NCI-H1930 (cell line): ENCODE data around the gene ADAMTS19.

Experiments used
- DNase-seq, 2 experiments: peaks; one replicate each; lab custom pipeline; 2025; lab: John Stamatoyannopoulos, UW

The ADAMTS19 gene

DNA sequence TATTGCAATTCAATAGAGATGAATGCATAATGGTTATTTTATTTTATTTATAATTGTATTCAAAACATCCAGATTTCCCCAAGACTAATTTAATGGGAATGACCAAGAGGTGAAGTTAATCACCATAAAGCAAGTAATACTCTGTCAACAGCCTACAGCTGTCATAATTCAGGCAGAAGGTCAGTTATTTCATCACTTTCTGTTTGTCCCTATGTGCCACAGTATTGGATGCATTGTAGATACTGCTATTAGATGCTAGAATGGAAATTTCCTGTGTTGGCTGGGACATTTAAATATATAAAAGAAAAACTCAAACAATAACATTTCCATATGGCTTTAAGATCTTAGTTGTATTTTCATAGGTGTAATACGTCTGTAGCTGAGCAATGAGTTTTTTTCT lies 231.1 kb downstream of the ADAMTS19 start:
- DNase-seq, result peak; percentile 3 to 52

DNA sequence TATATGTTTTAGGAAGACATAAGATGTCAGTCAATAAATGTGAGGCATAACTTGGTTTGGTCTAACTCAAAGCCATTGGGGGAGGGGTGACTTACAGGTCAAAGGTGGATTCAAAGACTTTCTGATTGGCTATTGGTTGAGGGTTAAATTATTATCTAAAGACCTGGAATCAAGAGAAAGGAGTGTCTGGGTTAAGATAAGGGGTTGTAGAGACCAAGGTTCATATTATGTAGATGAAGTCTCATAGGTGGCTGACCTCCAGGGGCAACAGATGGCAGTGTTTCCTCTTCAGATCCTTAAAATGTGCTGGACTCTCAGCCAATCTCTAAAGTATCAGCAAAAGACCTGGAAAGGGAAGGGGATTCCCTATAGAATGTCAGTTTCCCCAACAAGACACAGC lies 236.5 kb downstream of the ADAMTS19 start:
- no peak for DNase-seq

DNA sequence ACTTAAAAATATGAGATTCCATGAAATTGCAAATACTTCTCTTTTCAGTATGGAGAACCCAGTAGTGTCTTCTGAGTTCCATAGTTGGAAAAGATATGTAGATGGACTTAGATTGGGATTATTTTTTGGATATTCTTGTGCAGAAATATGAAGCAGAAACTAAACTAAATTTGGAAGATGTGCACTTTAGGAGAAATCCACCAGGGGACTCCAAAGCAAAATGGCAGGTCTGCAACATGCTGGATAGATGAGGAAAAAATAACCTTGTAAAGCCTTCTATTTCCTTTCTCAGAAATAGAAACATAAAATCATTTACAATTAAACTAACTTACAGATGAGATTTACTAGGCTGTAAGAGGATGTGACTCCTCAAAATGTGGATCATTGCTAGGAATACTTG lies 238.6 kb downstream of the ADAMTS19 start:
- no peak for DNase-seq

DNA sequence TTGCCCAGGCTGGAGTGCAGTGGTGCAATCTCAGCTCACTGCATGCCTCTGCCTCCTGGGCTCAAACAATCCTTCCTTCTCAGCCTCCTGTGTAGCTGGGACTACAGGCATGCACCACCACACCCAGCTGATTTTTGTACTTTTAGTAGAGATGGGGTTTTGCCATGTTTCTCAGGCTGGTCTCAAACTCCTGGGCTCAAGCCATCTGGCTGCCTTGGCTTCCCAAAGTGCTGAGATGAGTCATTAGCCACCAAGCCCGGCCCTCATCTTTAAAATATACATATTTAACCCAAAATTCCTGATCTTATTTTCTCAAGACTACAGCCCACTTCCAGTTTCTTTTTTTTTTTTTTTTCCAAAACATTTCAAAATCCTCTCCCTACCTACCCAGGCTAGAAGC lies 256.1 kb downstream of the ADAMTS19 start:
- DNase-seq, result no peak

DNA sequence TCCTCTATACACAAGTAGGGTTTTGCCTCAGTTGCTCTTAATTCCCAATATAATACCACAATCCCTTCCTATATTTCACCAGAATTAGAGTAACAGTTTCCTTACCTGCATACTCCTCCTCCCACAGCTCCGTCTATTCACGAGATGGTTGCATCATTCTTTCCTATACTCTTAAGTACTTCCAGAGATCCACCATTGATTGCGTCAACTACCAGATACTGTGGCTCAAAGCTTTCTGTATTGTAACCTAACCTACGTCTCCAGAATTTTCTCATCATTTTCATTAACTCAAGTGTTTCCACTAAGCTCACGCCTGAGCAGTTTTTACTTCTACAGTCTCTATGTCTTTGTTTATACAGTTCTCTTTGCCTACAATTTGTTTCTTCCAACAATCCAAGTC lies 256.6 kb downstream of the ADAMTS19 start:
- DNase-seq, result no peak

DNA sequence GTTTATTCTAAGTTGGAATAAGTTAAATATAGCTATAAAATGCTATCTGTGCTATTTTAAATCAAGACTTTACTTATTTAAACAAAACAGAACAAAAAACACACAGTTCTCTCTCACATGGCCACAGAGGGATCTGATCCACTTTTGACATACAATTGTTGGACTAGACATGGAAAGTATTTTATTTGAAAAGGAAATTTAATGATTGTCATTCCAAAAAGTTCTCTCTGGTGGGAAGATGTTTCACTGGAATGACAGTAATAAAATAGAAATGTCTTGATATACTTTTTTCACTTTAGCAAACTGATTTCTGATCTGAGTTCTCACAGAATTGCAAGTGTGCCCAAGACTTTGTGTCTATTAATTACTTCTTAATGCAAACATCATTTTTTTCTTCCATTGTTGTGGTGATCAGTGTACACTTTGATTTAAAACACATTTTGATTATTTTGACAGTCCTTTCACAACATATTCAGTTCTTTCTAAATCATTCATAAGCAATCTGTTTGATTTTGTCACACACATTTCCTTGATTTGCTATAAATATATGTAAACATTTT lies 257.7 kb downstream of the ADAMTS19 start:
- DNase-seq, result no peak

DNA sequence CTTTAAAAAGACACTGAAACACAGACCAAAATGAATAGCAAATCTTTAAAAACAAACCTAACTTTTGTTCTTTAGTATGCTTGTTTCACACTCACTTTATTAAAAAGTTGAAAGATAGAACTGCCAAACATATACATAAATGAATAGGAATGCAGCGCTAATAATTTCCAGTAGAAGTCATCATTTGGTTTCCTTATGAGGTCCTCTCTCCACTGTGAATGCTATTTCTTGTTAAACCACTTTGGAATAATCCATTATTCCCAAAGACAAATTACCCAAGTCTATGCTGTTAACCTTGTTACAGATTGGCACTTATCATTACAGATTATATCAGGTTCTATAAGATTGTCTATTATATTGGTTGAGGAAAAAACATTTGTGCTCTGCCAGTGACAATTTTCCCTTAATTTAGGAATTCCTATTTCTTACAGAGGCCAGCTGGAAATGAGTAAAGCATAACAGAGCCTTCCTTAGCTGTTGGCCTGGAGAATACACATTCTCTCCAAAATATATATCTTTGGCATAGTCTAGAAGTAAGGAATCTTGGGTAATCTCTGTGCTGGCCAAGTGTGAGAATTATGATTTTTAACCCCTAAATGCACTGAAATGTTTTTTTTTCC lies 258.5 kb downstream of the ADAMTS19 start:
- DNase-seq, result no peak

DNA sequence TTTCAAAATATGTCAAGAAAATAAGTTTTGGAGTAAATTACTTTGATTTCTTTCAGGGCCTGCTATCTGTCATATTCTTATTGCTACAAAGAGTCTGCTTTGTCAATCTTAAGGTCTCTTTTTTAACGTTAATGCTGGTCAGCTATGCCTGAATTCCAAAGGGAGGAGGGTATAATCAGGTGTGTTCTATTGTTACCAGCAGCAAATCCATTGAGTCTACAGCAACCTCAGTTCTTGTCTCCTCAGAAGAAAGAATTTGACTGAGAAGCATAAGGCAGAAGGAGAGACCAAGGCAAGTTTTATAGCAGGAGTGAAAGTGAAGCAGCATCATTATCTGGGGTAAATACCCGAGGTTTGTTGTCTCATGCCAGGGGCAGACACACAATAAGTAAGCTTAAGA lies 264.1 kb downstream of the ADAMTS19 start:
- no peak for DNase-seq

DNA sequence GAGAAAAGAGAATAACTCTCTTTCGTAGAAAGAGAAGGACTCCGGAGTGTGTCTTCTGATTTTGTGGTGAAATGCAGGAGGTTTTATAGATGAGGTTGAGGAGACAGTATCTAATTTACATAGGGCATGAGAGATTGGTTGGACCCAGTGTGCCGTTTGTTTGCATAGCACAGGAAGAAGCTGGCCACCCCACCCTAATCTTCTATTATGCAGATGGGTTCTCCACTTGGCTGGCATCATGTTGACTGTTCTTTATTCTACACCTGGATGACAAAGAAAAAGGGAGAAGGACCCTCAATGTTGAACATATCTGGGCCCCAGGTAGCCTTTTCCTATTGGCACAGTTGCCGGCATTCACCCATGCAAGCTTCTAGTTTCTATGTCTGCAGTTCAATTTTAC lies 264.5 kb downstream of the ADAMTS19 start:
- DNase-seq, result no peak

DNA sequence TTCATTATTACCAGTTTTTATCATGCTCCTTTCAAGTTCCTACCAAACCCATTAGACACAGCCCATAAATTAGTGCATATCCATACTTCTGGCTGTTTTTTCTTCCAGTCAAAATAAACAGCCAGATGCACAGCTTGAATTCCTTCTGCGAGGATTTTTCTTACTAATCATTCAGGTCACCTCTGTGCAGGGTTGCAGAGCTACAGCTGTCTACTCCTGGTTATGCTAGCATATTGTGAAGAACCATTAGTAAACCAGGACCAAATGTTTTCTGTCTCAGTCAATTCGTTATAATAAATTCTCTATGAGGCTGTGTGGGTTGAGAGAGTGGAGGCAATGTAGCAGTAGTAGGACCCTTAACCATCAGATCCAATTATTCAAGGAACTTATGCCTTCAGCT lies 279.7 kb downstream of the ADAMTS19 start:
- no peak for DNase-seq

DNA sequence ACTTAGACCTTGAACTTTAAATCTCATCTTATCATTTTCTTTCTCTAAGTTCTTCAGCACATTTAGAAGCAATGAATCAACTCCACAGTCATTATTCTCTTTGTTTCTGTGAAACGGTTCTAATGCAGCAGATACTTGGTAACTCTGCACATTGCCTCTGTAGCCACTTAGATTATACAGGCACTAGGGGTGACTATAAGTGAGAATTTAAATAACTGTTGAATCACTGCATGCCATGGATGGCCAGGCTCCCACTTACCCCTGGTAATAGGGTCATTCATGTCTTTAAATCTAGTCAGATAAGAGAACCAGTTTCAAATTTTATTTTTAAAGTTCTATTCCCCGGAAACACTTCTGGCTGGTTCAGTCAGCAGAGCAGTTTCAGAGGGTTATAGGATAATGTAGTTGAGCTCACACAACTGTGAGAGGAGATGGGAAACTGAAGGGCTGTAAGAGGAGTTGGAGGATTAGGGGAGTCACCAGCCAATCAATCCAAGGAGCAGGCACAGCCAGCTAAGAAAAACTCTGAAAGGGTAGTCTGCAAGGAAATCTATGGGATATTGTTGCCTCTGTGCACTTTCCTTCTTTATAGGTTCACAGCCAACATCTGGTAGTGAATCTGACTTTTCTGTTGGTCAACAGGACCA lies 283.6 kb downstream of the ADAMTS19 start:
- no peak for DNase-seq

DNA sequence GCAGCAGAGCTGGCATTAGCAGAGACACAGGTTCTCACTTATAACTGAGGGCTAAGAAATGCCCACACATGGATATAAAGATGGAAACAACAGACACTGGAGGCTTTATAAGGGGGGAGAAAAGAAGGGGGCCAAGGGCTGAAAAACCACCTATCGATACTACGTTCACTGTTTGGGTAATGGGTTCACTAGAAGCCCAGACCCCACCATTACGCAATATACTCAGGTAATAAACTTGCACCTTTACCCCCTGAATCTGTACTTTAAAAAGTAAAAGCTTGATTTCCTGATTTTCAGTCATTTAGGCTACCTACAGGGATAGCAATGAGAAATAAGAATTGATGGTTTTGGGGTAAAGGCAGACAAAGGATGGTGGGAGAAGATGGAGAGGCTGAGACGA lies 285.9 kb downstream of the ADAMTS19 start:
- no peak for DNase-seq

DNA sequence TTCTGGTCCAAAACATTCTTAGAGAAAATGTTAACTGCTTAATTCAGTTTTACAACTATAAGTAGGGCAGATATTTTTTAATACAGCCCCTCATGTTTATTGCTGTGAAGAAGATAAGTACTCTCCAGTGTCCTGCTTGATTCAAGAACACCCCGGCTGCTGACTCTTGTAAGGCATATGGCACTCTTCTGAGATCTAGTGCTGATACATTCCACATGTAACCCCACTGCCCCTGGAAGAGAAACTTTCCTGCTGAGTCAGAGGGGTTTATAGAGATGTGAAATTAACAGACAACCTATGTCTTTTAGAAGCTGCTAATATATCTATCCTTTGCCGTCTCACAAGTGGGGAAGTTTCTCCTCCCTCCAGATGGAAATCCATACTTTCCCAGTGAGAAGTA lies 286.8 kb downstream of the ADAMTS19 start:
- DNase-seq, result no peak

DNA sequence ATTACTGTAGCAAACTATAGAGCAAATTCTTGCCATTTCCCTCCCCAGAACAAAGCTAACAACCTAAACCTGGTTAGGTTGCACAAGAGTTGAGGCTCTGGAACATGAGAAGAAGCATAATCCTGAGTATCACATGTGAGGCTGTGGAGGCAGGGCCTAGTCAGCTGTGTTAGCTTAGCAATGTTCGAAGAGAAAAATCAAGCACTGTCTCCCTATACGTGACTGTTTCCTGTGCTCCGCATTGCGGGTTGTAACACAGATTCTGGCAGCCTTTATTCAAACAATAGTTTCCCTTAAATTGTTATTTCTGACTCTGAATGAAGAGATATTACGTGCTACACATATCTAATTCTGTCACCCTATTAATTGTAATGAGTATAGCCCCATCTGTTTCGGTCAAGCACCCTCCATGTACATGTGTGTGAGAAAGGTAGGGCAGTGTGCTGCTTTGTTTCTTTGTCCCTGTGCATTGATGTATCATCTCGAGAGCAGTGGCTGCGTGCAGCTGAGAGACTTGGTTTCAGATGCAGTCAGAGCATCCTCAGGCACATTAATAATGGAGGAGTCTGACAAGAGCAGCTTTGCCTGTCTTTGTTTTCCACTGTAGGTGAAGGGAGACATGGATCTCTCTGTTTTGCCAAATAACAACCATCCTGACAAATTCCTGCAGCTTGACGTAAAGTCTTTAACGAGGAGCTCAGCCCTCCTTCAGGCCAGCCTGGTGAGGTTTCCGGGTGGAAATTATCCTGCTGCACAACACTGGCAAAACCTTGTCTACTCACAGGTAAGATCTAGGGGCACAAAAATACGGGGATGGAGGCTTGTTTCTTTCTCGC lies 287.7 kb downstream of the ADAMTS19 start, which contains the start of gene MINAR2:
TSS of gene MINAR2 (plus strand) at position 523 of the 836 bp plus-strand sequence. CDS start at position 620, 97 bp downstream.
- no peak for DNase-seq

DNA sequence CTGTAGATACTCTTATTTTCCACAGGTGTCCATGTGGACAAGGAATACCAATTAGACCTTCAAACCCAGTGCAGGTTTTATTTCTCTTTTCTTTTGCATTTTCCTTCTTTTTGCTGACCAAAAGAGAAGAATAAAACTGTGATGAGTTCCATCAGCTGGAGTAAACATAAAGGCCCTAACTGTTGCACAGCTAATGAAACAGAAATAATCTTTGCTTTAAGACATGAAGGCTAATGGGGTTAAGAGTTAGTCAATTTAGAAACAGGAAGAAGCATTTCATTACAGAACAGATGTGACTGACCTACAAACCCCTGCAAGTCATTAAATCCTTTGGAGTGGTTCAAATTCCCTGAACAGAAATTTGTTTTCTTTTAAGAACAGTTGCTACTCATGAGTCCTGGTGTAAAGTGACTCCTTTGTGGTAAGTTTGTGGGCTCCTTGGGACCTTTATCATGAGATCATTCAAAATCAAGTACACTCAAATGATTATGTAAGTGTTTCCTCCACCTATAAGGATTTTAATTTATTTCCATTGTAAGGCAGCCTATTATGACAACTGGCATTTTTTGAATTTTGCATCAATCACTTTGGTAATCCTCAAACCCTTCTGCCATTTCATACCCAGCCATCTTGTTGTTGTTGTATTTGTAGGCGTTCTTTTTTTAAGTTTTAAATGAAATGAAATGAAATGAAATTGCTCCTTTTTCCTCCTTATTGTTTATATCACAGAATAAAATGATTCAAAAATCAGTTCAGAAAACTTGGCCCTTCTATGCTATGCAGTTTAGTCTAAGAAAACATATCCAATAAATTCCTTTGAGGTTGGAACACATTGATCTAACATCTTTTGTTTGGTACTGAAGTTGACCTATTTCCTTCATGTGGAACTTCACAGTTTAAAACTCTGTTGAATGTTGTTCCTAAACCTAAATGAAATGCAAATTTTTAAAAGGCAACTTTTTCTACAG lies 289.1 kb downstream of the ADAMTS19 start:
- no peak for DNase-seq

DNA sequence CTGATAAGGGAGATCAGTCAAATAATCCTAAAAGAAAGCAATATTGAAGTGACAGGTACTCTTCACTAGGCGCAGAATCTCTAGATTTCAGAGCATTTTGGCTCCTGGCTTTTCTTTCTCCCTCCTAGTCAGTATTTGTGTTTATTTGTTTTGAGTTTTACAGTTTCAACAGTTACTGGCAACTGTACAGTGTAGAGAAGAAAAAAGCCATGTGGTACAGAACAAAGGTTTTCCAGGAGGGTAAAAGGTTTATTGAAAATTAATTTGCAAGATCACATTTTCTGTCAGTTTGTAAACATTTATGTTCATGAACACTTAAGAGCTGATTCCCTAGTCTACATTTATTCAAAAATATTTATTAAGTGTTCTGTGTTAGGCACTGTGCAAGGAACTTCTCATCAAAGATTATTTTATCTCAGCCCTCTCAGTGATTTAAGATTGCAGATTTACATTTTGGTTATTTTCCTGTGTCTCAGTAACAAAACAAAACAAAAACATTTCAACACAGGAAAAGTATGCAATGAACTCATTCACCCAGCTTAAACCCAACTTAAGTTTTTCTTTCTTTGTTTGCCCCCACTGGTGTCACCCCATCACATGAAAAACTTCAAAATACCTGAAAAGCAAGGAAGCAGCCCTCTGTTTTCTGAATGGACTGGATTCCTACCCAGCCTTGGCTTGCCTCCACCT lies 300.7 kb downstream of the ADAMTS19 start:
- no peak for DNase-seq

DNA sequence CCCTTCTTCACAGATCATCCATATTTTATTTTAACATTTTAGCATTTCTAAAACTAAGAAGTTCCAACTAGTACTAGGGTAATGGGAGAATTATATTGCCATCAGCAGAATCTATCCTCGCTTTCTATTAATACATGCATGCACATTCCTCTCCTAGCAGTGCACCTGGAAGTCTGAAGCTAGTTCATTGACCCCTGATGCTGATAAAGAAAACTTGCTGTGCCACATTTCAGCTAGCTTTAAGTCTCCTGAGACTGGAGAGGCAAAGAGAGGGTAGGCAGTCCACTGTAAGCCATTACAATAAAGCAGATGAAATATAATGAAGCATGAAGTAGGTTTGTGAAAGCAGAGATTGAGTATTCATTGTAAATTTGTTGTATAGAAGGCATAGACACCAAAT lies 303.6 kb downstream of the ADAMTS19 start:
- DNase-seq, result no peak

DNA sequence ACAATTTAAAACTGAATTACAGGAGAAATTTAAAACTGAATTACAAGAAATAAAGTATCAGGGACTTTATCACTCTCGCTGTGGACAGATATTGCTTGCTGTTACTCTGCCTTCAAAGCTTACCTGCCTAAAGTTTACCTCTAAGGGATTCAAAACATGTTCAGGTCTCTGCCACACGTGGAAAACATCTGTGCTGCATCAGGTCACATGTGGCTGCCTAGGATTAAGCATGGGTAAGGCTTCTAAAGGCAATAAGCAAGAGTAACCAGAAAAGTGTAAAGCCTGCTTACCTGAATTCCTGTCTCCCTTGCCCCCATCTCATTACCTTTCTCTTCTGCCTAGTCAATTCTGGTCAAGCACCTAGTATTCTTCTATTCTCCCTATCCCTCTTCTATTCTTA lies 306.7 kb downstream of the ADAMTS19 start:
- no peak for DNase-seq

DNA sequence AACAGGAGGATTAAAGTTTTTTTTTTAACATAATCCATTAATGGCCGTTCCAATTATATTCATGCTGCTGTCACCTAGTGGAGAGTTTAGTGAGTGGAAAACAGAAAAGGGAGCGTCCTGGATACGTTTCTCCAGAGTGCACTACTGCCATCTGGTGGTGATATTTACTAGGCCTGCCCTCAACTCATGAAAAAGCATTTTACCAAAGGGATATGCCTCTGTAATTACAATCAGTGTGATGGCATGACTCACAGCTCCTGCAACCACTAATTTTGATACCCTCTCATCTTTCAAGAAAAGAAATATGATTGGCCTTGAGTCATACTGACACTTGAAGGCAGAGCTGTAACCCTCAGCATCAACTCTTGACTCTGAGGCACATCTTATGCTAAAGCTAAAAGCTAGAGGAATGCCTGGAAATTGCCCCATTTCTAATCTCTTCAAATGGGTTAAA lies 307.9 kb downstream of the ADAMTS19 start:
- peak; percentile 70 for DNase-seq

DNA sequence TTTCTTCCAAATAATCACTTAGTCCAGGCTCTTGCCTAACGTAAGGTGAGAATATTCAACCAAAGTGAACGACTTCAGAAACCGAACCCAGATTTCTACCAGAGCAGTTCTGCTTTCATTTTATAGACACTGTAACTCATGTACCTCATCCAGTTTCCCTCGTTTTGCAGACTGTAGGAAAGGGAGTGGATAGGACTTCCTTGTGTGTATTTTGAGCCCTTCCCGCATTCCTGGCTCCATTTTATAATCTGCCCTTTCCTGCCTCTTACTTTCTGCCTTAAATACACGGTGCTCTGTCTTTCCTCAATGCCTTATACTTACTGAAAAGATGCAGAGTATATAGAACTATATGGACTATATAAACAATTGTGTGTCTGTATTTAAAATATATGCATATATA lies 308.6 kb downstream of the ADAMTS19 start:
- no peak for DNase-seq
